GM23338 (cell line): ENCODE measurements around the gene UBE2D3. TPM values are rescaled to one million over a fixed set of nuclear protein-coding genes. Genes with fewer than 3 reads are reported as not detected.

ENCODE experiments used
- ATAC-seq: fragments of 200-7000 bp; cut with Tn5 transposase; 3 replicates; pipeline ENCODE4 v1.9.1; 2020
- DNase-seq: peaks from one replicate; pipeline ENCODE4 v3.0.0-alpha.2; 2015; ENCODE audit warnings: low spot score
- H2AFZ ChIP-seq: fragments of 200-600 bp; sonication (generic); 2 replicates; pipeline ENCODE4 v1.8.0; 2016; ENCODE audit warnings: antibody characterized with exemption, mild to moderate bottlenecking, moderate library complexity
- H3F3A ChIP-seq: fragments of 200-600 bp; sonication (generic); replicated peaks from 2 replicates; pipeline ENCODE4 v1.8.0; 2017; ENCODE audit warnings: antibody characterized with exemption, mixed run types, low read depth
- H3K27ac ChIP-seq: fragments of 200-600 bp; sonication (generic); 2 replicates; pipeline ENCODE4 v1.6.1; 2016; ENCODE audit warnings: low read depth
- H3K27me3 ChIP-seq: fragments of 200-600 bp; sonication (generic); 2 replicates; pipeline ENCODE4 v1.8.0; 2016; ENCODE audit warnings: mild to moderate bottlenecking, mixed run types, moderate library complexity; ENCODE audit not compliant: insufficient read depth
- H3K36me3 ChIP-seq: fragments of 200-600 bp; sonication (generic); 2 replicates; pipeline ENCODE4 v1.8.0; 2016; ENCODE audit warnings: mild to moderate bottlenecking; ENCODE audit not compliant: insufficient read depth
- H3K4me1 ChIP-seq: fragments of 200-600 bp; sonication (generic); 2 replicates; pipeline ENCODE4 v1.8.0; 2016; ENCODE audit warnings: mild to moderate bottlenecking, moderate library complexity; ENCODE audit not compliant: insufficient read depth
- H3K4me2 ChIP-seq: fragments of 200-600 bp; sonication (generic); 2 replicates; pipeline ENCODE4 v1.7.1; 2017; ENCODE audit warnings: mixed run types
- H3K4me3 ChIP-seq: fragments of 200-600 bp; sonication (generic); 2 replicates; pipeline ENCODE4 v1.6.1; 2016; ENCODE audit warnings: mixed run types
- H3K79me2 ChIP-seq: fragments of 200-600 bp; sonication (generic); replicated peaks from 2 replicates; pipeline ENCODE4 v1.8.0; 2017; ENCODE audit warnings: mild to moderate bottlenecking; ENCODE audit not compliant: insufficient read depth
- H3K9me2 ChIP-seq: fragments of 200-600 bp; sonication (generic); 2 replicates; pipeline ENCODE4 v1.8.0; 2017; ENCODE audit not compliant: insufficient read depth
- H4K20me1 ChIP-seq: fragments of 200-600 bp; sonication (generic); replicated peaks from 2 replicates; pipeline ENCODE4 v1.8.0; 2017; ENCODE audit warnings: mild to moderate bottlenecking; ENCODE audit not compliant: insufficient read depth
- H3K27ac Mint-ChIP-seq: 2 replicates; pipeline ENCODE4 v1.8.0; 2020; ENCODE audit warnings: inconsistent platforms, mild to moderate bottlenecking, moderate library complexity, mixed read lengths
- H3K27me3 Mint-ChIP-seq: 3 replicates; pipeline ENCODE4 v1.8.0; 2022; ENCODE audit warnings: low read depth, mild to moderate bottlenecking, moderate library complexity, mixed read lengths, inconsistent platforms; ENCODE audit not compliant: insufficient read depth, poor library complexity
- H3K36me3 Mint-ChIP-seq: 3 replicates; pipeline ENCODE4 v1.8.0; 2021; ENCODE audit warnings: low read depth, mild to moderate bottlenecking, inconsistent platforms, moderate library complexity, mixed read lengths
- H3K4me1 Mint-ChIP-seq: 3 replicates; pipeline ENCODE4 v1.8.0; 2020; ENCODE audit warnings: mild to moderate bottlenecking, inconsistent platforms, mixed read lengths
- H3K4me3 Mint-ChIP-seq: 3 replicates; pipeline ENCODE4 v1.8.0; 2021; ENCODE audit warnings: moderate library complexity, mild to moderate bottlenecking, inconsistent platforms, mixed read lengths
- H3K9me3 Mint-ChIP-seq: 3 replicates; pipeline ENCODE4 v1.8.0; 2020; ENCODE audit warnings: moderate library complexity, mild to moderate bottlenecking, inconsistent platforms, mixed read lengths
- CREB1 ChIP-seq: fragments of 250-450 bp; sonication (Bioruptor Pico); IDR thresholded peaks from 2 replicates; pipeline ENCODE4 v1.5.0; 2020; ENCODE audit warnings: low read depth, mild to moderate bottlenecking, moderate library complexity
- EZH2 ChIP-seq: fragments of 200-600 bp; sonication (generic); IDR thresholded peaks from one replicate; pipeline ENCODE4 v1.8.0; 2017; ENCODE audit warnings: antibody characterized with exemption, mild to moderate bottlenecking, low read depth; ENCODE audit not compliant: unreplicated experiment
- EZH2phosphoT487 ChIP-seq: fragments of 200-600 bp; sonication (generic); IDR thresholded peaks from one replicate; pipeline ENCODE4 v1.8.1; 2018; ENCODE audit warnings: antibody characterized with exemption; ENCODE audit not compliant: unreplicated experiment
- JUNB ChIP-seq: IDR thresholded peaks from one replicate; pipeline ENCODE4 v1.6.1; 2016; ENCODE audit warnings: antibody characterized with exemption; ENCODE audit not compliant: unreplicated experiment
- NANOG ChIP-seq: IDR thresholded peaks from 2 replicates; pipeline ENCODE4 v1.6.1; 2016; ENCODE audit warnings: antibody characterized with exemption, borderline replicate concordance
- POLR2AphosphoS5 ChIP-seq: IDR thresholded peaks from 2 replicates; pipeline ENCODE4 v1.6.1; 2016; ENCODE audit warnings: antibody characterized with exemption, low read depth
- ZNF114 ChIP-seq: fragments of 250-450 bp; sonication (Bioruptor Pico); IDR thresholded peaks from 2 replicates; pipeline ENCODE4 v1.5.0; 2020; ENCODE audit warnings: mild to moderate bottlenecking, moderate library complexity
- ZNF331 ChIP-seq: fragments of 250-450 bp; sonication (Bioruptor Pico); IDR thresholded peaks from 2 replicates; pipeline ENCODE4 v1.5.0; 2020; ENCODE audit warnings: low read depth, mild to moderate bottlenecking, moderate library complexity
- polyA plus RNA-seq: library from polyadenylated mRNA; unstranded; fragments of >200 nt; fragmentation: Nextera tagmentation; extraction: Ambion mirVana; gene quantifications from 2 replicates; pipeline ENCODE4 v1.2.1, GENCODE V29; 2016
- total RNA-seq: library from RNA; depleted of rRNA; stranded (reverse); fragments of >200 nt; shearing (Covaris generic); gene quantifications from 2 replicates; pipeline ENCODE4 v1.2.3, GENCODE V29; 2014
- TF ChIP-seq, protein P1 (sequence below): IDR thresholded peaks from 2 replicates; pipeline ENCODE4 v1.6.1; 2016; ENCODE audit warnings: antibody characterized with exemption
- TF ChIP-seq, protein P2 (sequence below), 2 experiments: fragments of 200-600 bp in 1 of 2; sonication (generic) in 1 of 2; conservative IDR thresholded peaks; 2 replicates each; pipeline versions ENCODE4 v1.5.1 to v1.6.1; 2016 to 2017; ENCODE audit warnings: antibody characterized with exemption in 2 of 2, low read depth in 2 of 2, mild to moderate bottlenecking in 2 of 2, moderate library complexity in 1 of 2

The UBE2D3 gene
- total and polyA plus RNA-seq, 2 experiments from 2014 or later = 250 to 498 TPM

DNA sequence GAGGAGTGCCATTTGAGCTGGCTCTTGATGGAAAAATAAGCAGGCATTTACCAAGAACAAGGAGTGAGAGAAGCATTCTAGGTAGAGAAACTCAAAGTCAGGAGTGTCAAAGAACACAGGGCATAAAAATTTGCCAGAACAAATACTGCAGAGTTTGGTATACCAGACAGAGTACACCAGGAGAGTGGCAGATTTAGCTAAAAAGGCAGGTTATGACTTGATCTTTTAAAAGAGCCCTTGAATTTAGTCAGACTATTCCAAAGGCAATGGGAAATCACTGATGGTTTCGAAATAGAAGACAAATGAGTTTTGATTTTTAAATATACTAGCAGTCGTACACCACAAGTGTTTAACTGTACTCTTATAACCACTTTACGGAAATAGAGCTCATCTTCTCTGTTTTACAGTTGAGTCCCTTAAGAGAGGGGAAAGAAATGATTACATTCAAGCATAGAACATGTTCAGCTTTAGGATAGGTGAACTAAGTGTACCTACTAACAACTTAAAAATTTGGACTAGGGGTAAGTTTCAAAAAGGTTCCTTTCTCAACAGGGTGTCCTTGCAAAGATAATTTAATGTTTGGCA, 10.2 kb downstream of the UBE2D3 start:
- Histone ChIP-seq H3K9me2 (no peaks in the 10 kb centered on the region), H3F3A (no peaks in the 10 kb centered on the region), H3K36me3 (no peaks in the 10 kb centered on the region), H3K4me3 (no peak overlapping the region), H3K4me1 (peaks cover 67% of the 10 kb centered on the region), H4K20me1 (peaks cover 73% of the 10 kb centered on the region), H3K79me2 (peaks cover 100% of the 10 kb centered on the region), H3K27ac (peak overlapping the region; percentile 5; the same call in 1 of the 2 replicates), H2AFZ (no peak overlapping the region), H3K27me3 (no peaks in the 10 kb centered on the region), H3K4me2 (0 out of 2 replicates have a peak overlapping the region, but pooled peaks have one; percentile 5)
- Mint-ChIP-seq H3K27me3 (no peaks in the 10 kb centered on the region), H3K4me1 (peaks cover 73% of the 10 kb centered on the region), H3K4me3 (no peak overlapping the region; the same call in 2 of the 3 replicates), H3K9me3 (no peaks in the 10 kb centered on the region), H3K27ac (peak overlapping the region; percentile 37), H3K36me3 (peaks cover 31% of the 10 kb centered on the region)
- ATAC-seq (no peak), DNase-seq (no peak)
- TF ChIP-seq JUNB (no peak), EZH2 (no peak), NANOG (no peak), EZH2phosphoT487 (no peak), ZNF331 (CRISPR knock-in tag) (no peak)
- TF ChIP-seq, protein P1, sequence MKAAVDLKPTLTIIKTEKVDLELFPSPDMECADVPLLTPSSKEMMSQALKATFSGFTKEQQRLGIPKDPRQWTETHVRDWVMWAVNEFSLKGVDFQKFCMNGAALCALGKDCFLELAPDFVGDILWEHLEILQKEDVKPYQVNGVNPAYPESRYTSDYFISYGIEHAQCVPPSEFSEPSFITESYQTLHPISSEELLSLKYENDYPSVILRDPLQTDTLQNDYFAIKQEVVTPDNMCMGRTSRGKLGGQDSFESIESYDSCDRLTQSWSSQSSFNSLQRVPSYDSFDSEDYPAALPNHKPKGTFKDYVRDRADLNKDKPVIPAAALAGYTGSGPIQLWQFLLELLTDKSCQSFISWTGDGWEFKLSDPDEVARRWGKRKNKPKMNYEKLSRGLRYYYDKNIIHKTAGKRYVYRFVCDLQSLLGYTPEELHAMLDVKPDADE = no peak

DNA sequence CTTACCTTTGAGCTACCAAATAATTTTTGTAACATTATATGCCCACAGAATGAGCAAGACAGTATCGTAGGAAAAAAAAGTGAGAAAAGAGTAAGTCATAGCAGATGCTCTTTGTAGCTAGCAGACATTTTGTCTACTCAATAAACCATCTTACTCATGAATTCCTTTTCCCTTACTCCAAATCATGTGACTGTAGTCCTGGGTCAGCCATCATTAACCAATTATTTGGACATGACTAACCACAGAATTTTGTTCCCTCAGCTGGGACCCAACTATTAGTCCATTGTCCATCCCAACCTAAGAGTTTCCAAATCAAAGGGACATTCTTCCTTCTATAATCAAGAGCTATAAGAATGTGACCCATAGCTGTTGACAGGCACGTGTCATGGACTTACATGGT, 11.4 kb downstream of the UBE2D3 start:
- Histone ChIP-seq H3K79me2 (peaks cover 100% of the 10 kb centered on the region), H3F3A (no peaks in the 10 kb centered on the region), H3K9me2 (no peaks in the 10 kb centered on the region), H3K27me3 (no peaks in the 10 kb centered on the region), H3K4me2 (no peak overlapping the region), H4K20me1 (peaks cover 73% of the 10 kb centered on the region), H3K27ac (no peak overlapping the region), H3K4me1 (peaks cover 55% of the 10 kb centered on the region), H3K36me3 (no peaks in the 10 kb centered on the region), H3K4me3 (no peak overlapping the region), H2AFZ (no peak overlapping the region)
- peaks cover 29% of the 10 kb centered on the region for H3K36me3 Mint-ChIP-seq
- H3K9me3 Mint-ChIP-seq = no peaks in the 10 kb centered on the region
- peaks cover 73% of the 10 kb centered on the region for H3K4me1 Mint-ChIP-seq
- no peak overlapping the region for H3K27ac Mint-ChIP-seq
- no peak overlapping the region for H3K4me3 Mint-ChIP-seq
- no peaks in the 10 kb centered on the region for H3K27me3 Mint-ChIP-seq
- DNase-seq (no peak), ATAC-seq (no peak)
- TF ChIP-seq POLR2AphosphoS5 (no peak), NANOG (no peak), EZH2 (no peak), ZNF331 (CRISPR knock-in tag) (no peak), CREB1 (CRISPR knock-in tag) (no peak), ZNF114 (CRISPR knock-in tag) (no peak), EZH2phosphoT487 (no peak), JUNB (no peak)
- TF ChIP-seq, protein P2, sequence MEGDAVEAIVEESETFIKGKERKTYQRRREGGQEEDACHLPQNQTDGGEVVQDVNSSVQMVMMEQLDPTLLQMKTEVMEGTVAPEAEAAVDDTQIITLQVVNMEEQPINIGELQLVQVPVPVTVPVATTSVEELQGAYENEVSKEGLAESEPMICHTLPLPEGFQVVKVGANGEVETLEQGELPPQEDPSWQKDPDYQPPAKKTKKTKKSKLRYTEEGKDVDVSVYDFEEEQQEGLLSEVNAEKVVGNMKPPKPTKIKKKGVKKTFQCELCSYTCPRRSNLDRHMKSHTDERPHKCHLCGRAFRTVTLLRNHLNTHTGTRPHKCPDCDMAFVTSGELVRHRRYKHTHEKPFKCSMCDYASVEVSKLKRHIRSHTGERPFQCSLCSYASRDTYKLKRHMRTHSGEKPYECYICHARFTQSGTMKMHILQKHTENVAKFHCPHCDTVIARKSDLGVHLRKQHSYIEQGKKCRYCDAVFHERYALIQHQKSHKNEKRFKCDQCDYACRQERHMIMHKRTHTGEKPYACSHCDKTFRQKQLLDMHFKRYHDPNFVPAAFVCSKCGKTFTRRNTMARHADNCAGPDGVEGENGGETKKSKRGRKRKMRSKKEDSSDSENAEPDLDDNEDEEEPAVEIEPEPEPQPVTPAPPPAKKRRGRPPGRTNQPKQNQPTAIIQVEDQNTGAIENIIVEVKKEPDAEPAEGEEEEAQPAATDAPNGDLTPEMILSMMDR (conservative IDR thresholded peaks at IDR 0.05; ENCODE audit: low read depth in 2 of 2) = no peak
- TF ChIP-seq, protein P1 = no peak
